Epithelial cell of prostate (primary cell): Measurements from ENCODE around the gene CHCHD3.
"Not testable (repeated sequence)": the region's sequence is repeated elsewhere in the genome, so short reads cannot be mapped to it uniquely, and the experiment has no call there.

Experiments
- DNase-seq: peaks from one replicate; pipeline ENCODE4 v3.0.0-alpha.2; 2011; ENCODE audit warnings: low read depth, low spot score
- H3K27ac ChIP-seq: fragments of 450-650 bp; 2 replicates; pipeline ENCODE4 v1.5.1; 2017; ENCODE audit warnings: mild to moderate bottlenecking

Gene CHCHD3

DNA sequence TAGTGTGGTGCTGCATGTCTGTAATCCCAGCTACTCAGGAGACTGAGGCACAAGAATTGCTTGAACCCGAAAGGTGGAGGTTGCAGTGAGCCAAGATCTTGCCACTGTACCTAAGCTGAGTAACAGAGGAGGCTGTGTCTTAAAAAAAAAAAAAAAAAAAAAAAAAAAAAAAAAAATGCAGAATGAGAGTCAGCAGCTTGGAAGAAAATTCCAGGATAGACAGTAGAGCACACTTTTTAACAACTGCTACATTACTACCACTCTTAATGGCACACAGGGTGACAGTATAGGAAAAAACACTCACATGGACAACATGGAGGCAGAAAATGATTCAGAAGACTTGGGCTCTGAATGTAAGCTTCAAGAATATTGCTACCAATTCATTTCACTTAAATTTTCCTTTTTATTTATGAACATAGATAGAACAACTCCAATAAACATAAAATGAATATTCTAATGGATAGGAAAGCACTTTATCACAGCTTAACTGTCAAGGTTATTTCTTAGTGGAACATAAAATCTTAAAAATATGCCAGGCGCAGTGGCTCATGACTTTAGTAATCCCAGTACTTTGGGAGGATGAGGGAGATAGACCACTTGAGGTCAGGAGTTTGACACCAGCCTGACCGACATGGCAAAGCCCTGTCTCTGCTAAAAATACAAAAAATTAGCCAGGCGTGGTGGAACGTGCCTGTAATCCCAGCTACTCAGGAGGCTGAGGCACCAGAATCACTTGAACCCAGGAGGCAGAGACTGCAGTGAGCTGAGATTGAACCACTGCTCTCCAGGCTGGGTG lies 31.5 kb downstream of the CHCHD3 start:
- no peak for DNase-seq
- no peak overlapping the region for H3K27ac ChIP-seq

- DNase-seq = no peak
Measured at GRCh38 chr7:133048589-133048988, 33.3 kb downstream of the CHCHD3 start.

DNA sequence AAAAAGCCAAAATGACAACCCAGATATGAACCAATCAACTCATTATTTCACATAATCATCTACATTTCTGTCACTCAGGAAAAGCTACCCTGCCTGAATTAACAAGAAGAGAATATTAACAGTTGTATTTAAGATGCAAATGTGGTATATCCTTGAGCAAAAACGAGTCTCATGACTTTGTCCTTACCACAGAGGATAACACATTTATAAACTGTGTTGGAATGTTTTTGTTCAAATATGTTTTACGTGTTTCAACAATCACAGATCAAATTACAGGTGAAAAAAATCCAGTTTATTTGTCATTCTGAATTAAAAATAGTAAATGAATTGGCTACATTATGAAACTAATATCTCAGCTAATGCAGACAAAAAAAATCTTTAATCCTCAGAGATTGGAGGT lies 34.6 kb downstream of the CHCHD3 start:
- no peak for DNase-seq
- no peak overlapping the region for H3K27ac ChIP-seq

More at GRCh38 chr7:133048589-133048988, 33.3 kb downstream of the CHCHD3 start:
- H3K27ac ChIP-seq = no peak overlapping the region

DNA sequence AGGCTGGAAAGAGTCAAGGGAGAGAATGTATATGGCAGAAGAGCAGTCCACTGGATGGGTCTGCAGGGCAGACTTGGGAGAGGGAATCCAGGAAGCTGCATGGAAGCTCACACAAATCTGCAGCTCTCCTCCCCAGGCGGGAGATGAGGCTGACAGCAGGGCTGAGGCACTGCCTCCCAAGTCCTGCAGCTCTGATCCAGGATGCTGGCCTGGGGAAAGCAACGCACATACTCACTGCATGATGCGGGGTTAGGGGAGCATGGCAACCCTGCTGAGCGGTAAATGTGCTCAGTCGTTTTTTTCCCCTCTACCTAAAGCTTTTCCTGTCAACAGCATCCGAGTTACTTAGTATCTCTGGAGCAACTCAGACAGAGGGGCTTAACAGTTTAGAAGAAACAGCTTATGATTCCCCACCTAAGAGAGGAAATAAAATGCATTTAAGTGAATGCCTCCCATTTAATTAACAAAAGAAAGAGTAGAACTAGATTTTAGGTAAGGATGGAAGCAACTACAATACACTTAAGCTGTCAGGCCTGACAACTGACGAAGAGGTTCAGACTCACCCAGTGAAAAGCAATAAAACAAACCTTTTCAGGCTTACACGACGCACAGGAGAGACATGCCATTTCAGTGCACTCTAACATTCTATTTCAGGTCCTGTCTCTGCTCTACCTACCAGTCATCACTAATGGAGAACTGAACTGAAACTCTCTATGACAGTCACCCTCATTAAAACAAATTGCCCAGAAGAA lies 37.0 kb downstream of the CHCHD3 start:
- DNase-seq = no peak
- no peak overlapping the region for H3K27ac ChIP-seq

DNA sequence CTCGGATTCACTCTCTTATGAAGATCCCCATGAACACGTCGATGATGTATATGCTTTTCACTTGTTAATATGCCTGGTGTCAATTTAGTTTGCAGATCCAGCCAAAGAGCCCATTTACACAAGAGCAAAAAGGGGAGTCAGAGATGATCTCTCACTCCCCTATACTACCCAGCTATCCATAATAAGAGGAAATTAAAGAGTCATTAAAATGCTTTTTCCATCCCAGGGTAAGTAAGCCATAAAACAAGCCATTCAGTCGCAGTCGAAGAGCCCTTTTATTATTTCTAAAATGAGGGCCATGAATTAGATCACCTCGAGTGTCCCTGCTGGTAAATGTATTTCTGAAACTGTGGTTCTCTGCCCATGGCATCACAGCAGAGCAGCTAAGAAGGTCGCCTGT lies 41.2 kb downstream of the CHCHD3 start:
- no peak overlapping the region for H3K27ac ChIP-seq
- DNase-seq = no peak

DNA sequence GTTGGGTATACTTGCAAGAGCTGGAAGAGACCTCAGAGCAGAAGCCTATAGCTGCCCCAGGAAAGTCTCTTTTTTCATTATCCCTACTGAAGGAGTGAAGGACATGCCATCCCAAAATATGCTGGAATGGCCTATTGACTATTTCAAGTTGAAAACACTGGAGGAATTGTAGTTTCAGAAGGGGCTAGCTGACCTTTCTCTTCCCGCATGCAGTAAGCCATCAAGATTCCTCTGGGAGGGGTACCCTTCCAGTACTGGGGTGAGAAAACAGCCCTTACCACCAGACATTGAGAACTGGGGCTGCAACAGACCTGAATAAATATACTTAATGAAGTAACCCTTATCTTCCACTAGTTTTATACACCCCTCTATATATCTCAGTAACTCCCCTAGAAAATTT lies 41.7 kb downstream of the CHCHD3 start:
- no peak for DNase-seq
- H3K27ac ChIP-seq = no peak overlapping the region

GRCh38 chr7:133039614-133040013 lies 42.3 kb downstream of the CHCHD3 start:
- no peak for DNase-seq
- no peak overlapping the region for H3K27ac ChIP-seq

GRCh38 chr7:133036289-133036688 lies 45.6 kb downstream of the CHCHD3 start:
- no peak for DNase-seq
- no peak overlapping the region for H3K27ac ChIP-seq

DNA sequence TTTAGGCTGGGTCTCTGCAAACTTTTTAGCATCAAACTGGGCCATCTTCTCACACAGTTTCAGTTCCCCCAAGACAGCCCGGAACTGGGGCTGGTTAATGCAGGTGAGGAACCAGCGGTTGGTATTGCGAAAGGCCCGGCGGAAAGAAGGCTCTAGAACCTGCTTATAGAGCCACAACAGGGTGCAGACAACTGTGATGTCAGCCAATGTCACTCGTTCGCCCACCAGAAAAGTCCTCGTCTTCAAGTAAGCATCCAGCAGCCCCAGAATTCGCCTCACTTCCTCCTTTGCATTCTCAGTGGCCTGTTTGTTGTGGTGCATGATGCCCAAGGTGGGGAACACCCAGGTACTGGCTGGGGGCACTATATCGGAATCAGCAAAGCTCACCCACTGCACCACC lies 46.6 kb downstream of the CHCHD3 start:
- not testable (repeated sequence) for H3K27ac ChIP-seq, DNase-seq

GRCh38 chr7:133030346-133030745 lies 51.5 kb downstream of the CHCHD3 start:
- H3K27ac ChIP-seq = no peak overlapping the region
- DNase-seq = no peak

DNA sequence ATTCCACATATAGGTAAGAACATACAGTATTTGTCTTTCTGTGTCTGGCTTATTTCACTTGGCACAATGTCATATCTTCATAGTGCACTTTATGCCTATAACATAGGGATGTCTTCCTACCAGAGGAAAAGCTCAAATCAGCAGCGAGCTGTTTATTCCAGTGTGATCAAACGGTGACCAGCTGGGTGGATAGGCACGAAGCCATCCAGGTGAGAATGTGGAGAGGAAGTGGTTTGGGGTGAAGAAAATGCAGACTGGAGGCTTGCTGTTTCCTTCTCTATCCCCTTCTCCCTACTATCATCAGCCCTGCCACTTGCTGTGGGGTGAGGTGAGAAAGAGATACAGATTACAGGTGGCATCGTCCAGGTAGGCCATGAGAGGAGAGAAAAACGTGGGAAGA lies 52.4 kb downstream of the CHCHD3 start:
- no peak for DNase-seq
- no peak overlapping the region for H3K27ac ChIP-seq

- no peak overlapping the region for H3K27ac ChIP-seq
- DNase-seq = no peak
Measured at GRCh38 chr7:133027397-133027796, 54.5 kb downstream of the CHCHD3 start.

DNA sequence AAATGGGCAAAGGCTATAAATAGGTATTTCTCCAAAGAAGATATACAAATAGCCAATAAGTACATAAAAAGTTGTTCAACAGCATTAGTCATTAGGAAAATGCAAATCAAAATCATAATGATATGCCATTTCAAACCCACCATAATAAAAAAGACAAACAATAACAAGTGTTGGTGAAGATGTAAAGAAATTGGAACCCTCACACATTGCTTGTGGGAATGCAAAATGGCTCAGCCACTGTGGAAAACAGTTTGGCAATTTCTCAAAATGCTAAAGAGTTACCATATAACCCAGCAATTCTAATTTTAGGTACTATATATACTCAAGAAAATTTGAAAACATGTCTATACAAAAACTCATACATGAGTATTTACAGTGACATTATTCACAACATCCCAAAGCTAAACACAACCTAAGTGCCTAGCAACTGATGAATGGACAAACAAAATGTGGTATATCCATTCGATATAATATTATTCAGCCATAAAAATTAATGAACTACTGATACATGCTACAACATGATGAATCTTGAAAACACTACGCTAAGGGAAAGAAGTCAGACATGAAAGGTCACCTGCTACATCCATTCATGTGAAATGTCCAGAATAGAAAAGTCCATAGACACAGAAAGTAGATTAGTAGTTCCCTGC lies 55.6 kb downstream of the CHCHD3 start:
- DNase-seq = no peak
- H3K27ac ChIP-seq = no peak overlapping the region

- no peak for DNase-seq
- H3K27ac ChIP-seq = no peak overlapping the region
Measured at GRCh38 chr7:133025056-133025455, 56.8 kb downstream of the CHCHD3 start.

DNA sequence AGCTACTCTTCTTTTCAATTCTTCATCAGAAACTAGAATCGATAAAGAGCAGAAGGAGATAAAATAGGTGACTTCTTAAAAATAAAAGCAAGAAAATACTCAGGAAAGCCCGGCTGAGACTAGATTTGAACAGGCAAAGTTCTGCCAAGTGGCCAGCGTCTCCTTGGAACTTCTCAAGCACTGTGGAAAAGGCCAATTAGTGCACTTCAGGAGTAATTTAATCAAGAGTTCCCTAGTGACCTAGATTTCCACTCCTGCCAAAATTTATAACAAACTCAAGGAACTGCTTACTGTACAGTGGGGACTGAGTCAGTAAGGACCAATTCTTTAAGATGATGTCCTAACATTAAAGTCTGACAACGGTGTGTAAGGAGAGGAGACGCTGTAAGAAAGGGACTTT lies 57.3 kb downstream of the CHCHD3 start:
- H3K27ac ChIP-seq = no peak overlapping the region
- no peak for DNase-seq

DNA sequence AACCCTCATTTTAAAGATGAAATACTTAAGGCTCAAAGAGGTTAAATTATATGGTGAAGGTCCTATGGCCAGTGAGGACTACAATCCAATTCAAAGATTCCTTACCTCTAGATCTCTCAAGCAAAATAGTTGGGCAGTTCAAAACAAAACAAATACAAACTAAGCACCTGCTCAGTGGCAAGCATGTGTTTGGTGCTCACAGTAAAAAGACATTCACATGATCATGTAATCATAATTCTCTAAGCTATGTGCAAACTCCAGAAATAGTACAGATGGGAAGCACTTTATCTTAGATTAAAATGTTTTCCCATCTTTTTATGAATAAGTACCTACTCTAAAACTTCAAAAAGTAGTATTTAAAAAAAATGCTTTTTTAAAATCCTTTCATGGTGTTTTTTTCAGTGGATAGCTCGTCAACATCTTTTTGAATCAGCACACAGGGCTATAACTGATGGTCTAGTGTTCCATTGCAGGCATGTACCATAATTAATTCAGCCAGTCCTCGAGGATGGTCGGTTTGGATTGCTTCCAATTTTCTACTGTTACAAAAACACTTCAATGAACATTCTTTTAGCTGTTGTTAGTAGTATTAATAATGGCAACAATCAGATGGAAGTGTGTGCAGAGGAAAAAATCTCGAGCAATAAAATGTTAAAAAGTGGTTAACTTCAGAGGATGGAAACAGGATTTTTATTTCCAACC lies 58.4 kb downstream of the CHCHD3 start:
- DNase-seq = no peak
- H3K27ac ChIP-seq = no peak overlapping the region

- H3K27ac ChIP-seq = no peak overlapping the region
- DNase-seq = no peak
Measured at GRCh38 chr7:133022661-133023060, 59.2 kb downstream of the CHCHD3 start.

DNA sequence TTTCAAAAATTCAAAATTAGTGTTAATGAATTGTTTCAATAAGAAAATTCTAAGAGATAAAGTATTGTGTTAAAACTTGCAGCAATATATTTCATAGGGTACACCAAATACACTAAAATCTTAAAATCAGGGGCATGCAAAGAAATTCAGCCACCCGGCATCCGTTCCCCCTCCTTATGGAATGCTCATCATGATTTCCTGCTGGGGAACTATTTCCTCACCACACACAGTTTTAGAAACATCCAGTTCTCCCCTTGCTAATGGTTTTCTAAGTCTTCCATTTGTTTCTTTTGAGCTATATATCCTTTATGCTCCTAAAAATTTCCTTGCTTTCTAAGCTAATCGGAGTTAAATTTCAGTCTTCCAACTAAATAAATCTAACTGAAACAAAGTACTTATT lies 60.7 kb downstream of the CHCHD3 start:
- no peak for DNase-seq

DNA sequence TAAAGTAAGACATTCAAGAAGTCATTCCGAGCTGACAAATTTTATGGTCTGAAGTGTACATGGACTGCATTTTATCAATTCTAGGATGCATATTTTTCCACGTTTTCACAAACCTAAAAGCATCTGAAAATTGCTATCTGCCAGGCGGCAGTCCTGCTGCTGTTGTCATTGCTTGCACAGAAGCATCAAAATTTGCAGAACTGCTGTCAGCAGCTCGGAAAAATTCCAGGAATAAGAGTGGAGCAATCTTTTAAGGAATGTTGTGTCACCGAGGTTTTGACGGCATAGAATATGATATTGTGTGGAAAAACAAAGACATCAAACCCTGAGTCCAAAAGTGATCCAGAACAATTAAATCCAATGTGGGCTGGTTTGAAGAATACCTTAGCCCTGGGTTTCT lies 61.4 kb downstream of the CHCHD3 start:
- no peak overlapping the region for H3K27ac ChIP-seq

More for the DNA sequence above, 60.7 kb downstream of the CHCHD3 start:
- no peak overlapping the region for H3K27ac ChIP-seq

DNA sequence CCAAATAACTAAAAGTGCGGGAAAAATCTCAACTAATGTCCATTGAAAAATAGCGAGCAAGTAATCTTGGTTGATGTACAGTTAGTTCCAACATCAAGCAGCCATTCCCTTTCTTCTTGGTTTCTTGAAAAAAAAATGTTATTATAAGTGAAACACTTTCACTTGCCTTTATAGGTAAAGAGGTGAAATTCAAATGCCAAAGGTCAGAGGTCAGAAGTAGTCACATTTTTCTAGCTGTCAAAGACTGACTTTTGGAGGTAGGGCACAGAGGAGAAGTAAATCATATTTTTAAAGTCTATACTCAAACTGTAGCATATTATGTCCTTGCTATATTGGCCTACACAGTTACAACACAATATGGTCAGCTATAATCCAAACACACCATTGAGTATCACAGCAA lies 62.3 kb downstream of the CHCHD3 start:
- DNase-seq = no peak
- no peak overlapping the region for H3K27ac ChIP-seq

More for the DNA sequence above, 61.4 kb downstream of the CHCHD3 start:
- no peak for DNase-seq

DNA sequence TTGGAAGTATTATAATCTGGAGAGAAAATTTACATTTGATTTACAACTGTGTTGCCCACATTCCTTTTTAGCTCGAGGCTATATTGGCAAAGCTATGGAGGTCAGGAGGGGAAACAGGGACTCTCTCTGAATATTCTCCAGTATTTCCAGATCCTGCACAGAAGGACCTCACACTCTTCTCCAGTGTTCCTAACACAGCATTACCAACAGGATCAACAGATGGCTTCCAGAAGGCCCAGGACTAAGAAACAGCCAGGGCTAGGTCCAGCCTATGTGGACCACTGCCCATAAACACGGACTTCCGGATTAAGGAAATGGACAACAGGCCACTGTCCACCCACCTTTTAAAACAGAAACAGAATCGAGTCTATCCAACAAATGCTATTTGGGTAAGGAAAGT lies 65.3 kb downstream of the CHCHD3 start:
- no peak overlapping the region for H3K27ac ChIP-seq
- no peak for DNase-seq
